ENCODE results near the gene PCDHA1.
A peak's percentile ranks its signal among the peaks of the same experiment; 100 is the strongest.
"Not testable (repeated sequence)": the region's sequence is repeated elsewhere in the genome, so short reads cannot be mapped to it uniquely, and the experiment has no call there.

Gene PCDHA1

GRCh38 chr5:140855772-140856674 is 70.1 kb downstream of the PCDHA1 start, which contains the start of gene PCDHA10:
Gene PCDHA10, plus strand, starts transcription at chr5:140855897. Its CDS starts 152 bp downstream, at chr5:140856049.
- DNase-seq: no peak

- no peak for DNase-seq
These were observed 71.4 kb downstream of the PCDHA1 start for GRCh38 chr5:140857177-140857986.

GRCh38 chr5:140857987-140858240 is 72.0 kb downstream of the PCDHA1 start:
- DNase-seq: no peak

- no peak for DNase-seq
These were observed 76.7 kb downstream of the PCDHA1 start for GRCh38 chr5:140862441-140863295.

GRCh38 chr5:140868721-140869554 is 83.0 kb downstream of the PCDHA1 start, which contains the start of gene PCDHA11:
Gene PCDHA11, plus strand, starts transcription at chr5:140868957. Its CDS starts 147 bp downstream, at chr5:140869104.
- peak; percentile 59 to 83 for DNase-seq

- DNase-seq: no peak
These were observed 83.6 kb downstream of the PCDHA1 start for GRCh38 chr5:140869555-140869886.

GRCh38 chr5:140870221-140871201 is 84.6 kb downstream of the PCDHA1 start:
- no peak for DNase-seq

- no peak for DNase-seq
These were observed 89.4 kb downstream of the PCDHA1 start, which contains the start of gene PCDHA12 for GRCh38 chr5:140875085-140876065. Gene PCDHA12, plus strand, starts transcription at chr5:140875308. Its CDS starts 165 bp downstream, at chr5:140875473.

GRCh38 chr5:140876541-140877261 is 90.8 kb downstream of the PCDHA1 start:
- not testable (repeated sequence) for DNase-seq

GRCh38 chr5:140877262-140877581 is 91.3 kb downstream of the PCDHA1 start:
- DNase-seq: no peak

- no peak for DNase-seq
These were observed 96.1 kb downstream of the PCDHA1 start, which contains the start of gene PCDHA13 for GRCh38 chr5:140881889-140882590. Gene PCDHA13, plus strand, starts transcription at chr5:140882124. Its CDS starts 145 bp downstream, at chr5:140882269.

GRCh38 chr5:140882591-140882899 is 96.6 kb downstream of the PCDHA1 start:
- DNase-seq: no peak

- DNase-seq: no peak
These were observed 97.4 kb downstream of the PCDHA1 start for GRCh38 chr5:140883373-140883772.

GRCh38 chr5:140883927-140884697 is 98.2 kb downstream of the PCDHA1 start:
- DNase-seq: no peak

GRCh38 chr5:140916325-140916724 is 130.4 kb downstream of the PCDHA1 start:
- no peak for DNase-seq

- DNase-seq: no peak
These were observed 137.7 kb downstream of the PCDHA1 start for GRCh38 chr5:140923601-140924000.

- DNase-seq: peak in 1 of 2 experiments; percentile 57
These were observed 140.0 kb downstream of the PCDHA1 start, which contains the start of gene PCDHAC1 for GRCh38 chr5:140925806-140926442. Gene PCDHAC1, plus strand, starts transcription at chr5:140926299. Its CDS starts 594 bp downstream, at chr5:140926893.

Data from NCI-H524 (cell line).